Sigmoid colon (tissue), 4 donors: Measurements from ENCODE around the gene SSUH2.

Experiments
- CTCF ChIP-seq, 4 experiments: fragments of 450-650 bp in 3 of 4; fragments of 200-600 bp in 1 of 4; IDR thresholded peaks; one replicate each; pipeline ENCODE4 v1.5.1; 2016 to 2019; ENCODE audit warnings: antibody characterized with exemption in 4 of 4, mild to moderate bottlenecking in 3 of 4, moderate library complexity in 2 of 4
- EP300 ChIP-seq, 4 donors: sonication (generic); formaldehyde crosslinking; IDR thresholded peaks; one replicate each; pipeline ENCODE4 v1.6.1; 2017; ENCODE audit warnings: antibody characterized with exemption in 4 of 4
- POLR2A ChIP-seq, 2 donors: fragments of 450-650 bp; IDR thresholded peaks; one replicate each; pipeline ENCODE4 v1.6.1; 2016; ENCODE audit warnings: antibody characterized with exemption in 2 of 2, mild to moderate bottlenecking in 2 of 2, moderate library complexity in 2 of 2
- POLR2AphosphoS5 ChIP-seq, 4 donors: sonication (generic); formaldehyde crosslinking; IDR thresholded peaks; one replicate each; pipeline ENCODE4 v1.6.1; 2017; ENCODE audit warnings: antibody characterized with exemption in 4 of 4

- TF ChIP-seq POLR2AphosphoS5 (IDR thresholded peaks at IDR 0.05) (no peak), CTCF (IDR thresholded peaks at IDR 0.05) (no peak), EP300 (IDR thresholded peaks at IDR 0.05) (no peak), POLR2A (IDR thresholded peaks at IDR 0.05) (no peak)
Observed at GRCh38 chr3:8617921-8618320, 26.7 kb downstream of the SSUH2 start.
